GM12878 (cell line): ENCODE data around the gene SMOC2. TPM values are rescaled to one million over a fixed set of nuclear protein-coding genes. Genes with fewer than 3 reads are reported as not detected.

Experiments used
- ATAC-seq: fragments of 200-7000 bp; cut with Tn5 transposase; 3 replicates; pipeline ENCODE4 v1.9.1; 2020; ENCODE audit warnings: mild to moderate bottlenecking, moderate library complexity
- BruUV-seq: library from RNA; stranded (reverse); fragments of 400-500 nt; replicated peaks from 2 replicates; lab custom pipeline; 2021; lab: Mats Ljungman, UMichigan
- CTCF ChIA-PET: fragments of 300-600 bp; sonication (Branson Sonifier 250); formaldehyde crosslinking; extraction: SDS; loops from one replicate; lab custom pipeline; 2021; ENCODE audit warnings: inconsistent platforms; lab: Yijun Ruan, JAX
- POLR2A ChIA-PET: fragments of 350-600 bp; formaldehyde crosslinking; extraction: SDS; loops from one replicate; lab custom pipeline; 2021; ENCODE audit warnings: inconsistent platforms; lab: Charles Lee
- RAD21 ChIA-PET: fragments of 300-600 bp; sonication (Branson Sonifier 250); formaldehyde crosslinking; loops from one replicate; lab custom pipeline; 2023; ENCODE audit warnings: antibody characterized with exemption; ENCODE audit not compliant: unreplicated experiment; lab: Charles Lee
- SMC1A ChIA-PET: fragments of 300-600 bp; sonication (Branson Sonifier 250); formaldehyde crosslinking; loops from one replicate; lab custom pipeline; 2023; ENCODE audit not compliant: unreplicated experiment, uncharacterized antibody; lab: Charles Lee
- DNase-seq: peaks from one replicate; pipeline ENCODE4 v3.0.0-alpha.2; 2011; ENCODE audit warnings: low read depth, low spot score
- FAIRE-seq: peaks from 3 replicates; lab custom pipeline; 2011; peaks lifted over from hg19 to GRCh38; lab: Jason Lieb, UNC
- H2AFZ ChIP-seq: 2 replicates; pipeline ENCODE4 v1.6.0; 2011; ENCODE audit warnings: low read depth, low read length, control low read depth; ENCODE audit not compliant: control insufficient read depth
- H3K27ac ChIP-seq: 2 replicates; pipeline ENCODE4 v1.5.1; 2011; ENCODE audit warnings: control low read depth; ENCODE audit not compliant: control insufficient read depth, insufficient read depth
- H3K27me3 ChIP-seq, 2 experiments: replicated peaks in 1 of 2; 2 replicates each; pipeline versions ENCODE4 v1.6.0 to v1.6.1; 2011; ENCODE audit warnings: low read length in 1 of 2; ENCODE audit not compliant: control insufficient read depth in 2 of 2, insufficient read depth in 2 of 2
- H3K36me3 ChIP-seq, 2 experiments: 2 replicates each; pipeline ENCODE4 v1.5.1; 2011; ENCODE audit warnings: low read length in 1 of 2; ENCODE audit not compliant: control insufficient read depth in 2 of 2, insufficient read depth in 2 of 2
- H3K4me1 ChIP-seq: 2 replicates; pipeline ENCODE4 v1.6.1; 2011; ENCODE audit warnings: mild to moderate bottlenecking, low read length, moderate library complexity, mixed read lengths; ENCODE audit not compliant: control insufficient read depth, insufficient read depth
- H3K4me2 ChIP-seq: 2 replicates; pipeline ENCODE4 v1.6.0; 2011; ENCODE audit warnings: control low read depth; ENCODE audit not compliant: control insufficient read depth, insufficient read depth
- H3K4me3 ChIP-seq: fragments of 200-600 bp; sonication (generic); 2 replicates; pipeline ENCODE4 v1.5.1; 2016
- H3K79me2 ChIP-seq: 2 replicates; pipeline ENCODE4 v1.6.0; 2011; ENCODE audit warnings: low read length; ENCODE audit not compliant: control insufficient read depth, insufficient read depth
- H3K9ac ChIP-seq: 2 replicates; pipeline ENCODE4 v1.8.0; 2011; ENCODE audit warnings: low read length, control low read depth, mixed read lengths; ENCODE audit not compliant: control insufficient read depth, insufficient read depth
- H3K9me3 ChIP-seq: replicated peaks from 3 replicates; pipeline ENCODE4 v1.5.1; 2011; ENCODE audit warnings: mild to moderate bottlenecking, low read length; ENCODE audit not compliant: control insufficient read depth, insufficient read depth
- H4K20me1 ChIP-seq: 2 replicates; pipeline ENCODE4 v1.6.0; 2011; ENCODE audit not compliant: control insufficient read depth, insufficient read depth
- BRCA1 ChIP-seq: IDR thresholded peaks from 2 replicates; pipeline ENCODE4 v1.6.1; 2011; ENCODE audit warnings: low read depth, low read length, improper control_type of control experiment
- CBX5 ChIP-seq: sonication (generic); IDR thresholded peaks from 2 replicates; pipeline ENCODE4 v1.6.1; 2016; ENCODE audit warnings: low read depth, moderate library complexity, mild to moderate bottlenecking, inconsistent platforms
- E2F8 ChIP-seq: fragments of 450-650 bp; IDR thresholded peaks from 2 replicates; pipeline ENCODE4 v1.6.1; 2018; ENCODE audit warnings: mild to moderate bottlenecking, low read depth, moderate library complexity; ENCODE audit not compliant: partially characterized antibody
- E4F1 ChIP-seq: fragments of 450-650 bp; IDR thresholded peaks from 2 replicates; pipeline ENCODE4 v1.6.1; 2018; ENCODE audit warnings: borderline replicate concordance, mild to moderate bottlenecking; ENCODE audit not compliant: partially characterized antibody
- FOXK2 ChIP-seq: fragments of 450-650 bp; IDR thresholded peaks from 2 replicates; pipeline ENCODE4 v1.6.1; 2017; ENCODE audit warnings: mild to moderate bottlenecking, moderate library complexity
- JUND ChIP-seq: IDR thresholded peaks from 2 replicates; pipeline ENCODE4 v1.6.1; 2012; ENCODE audit warnings: low read depth, mild to moderate bottlenecking, low read length, improper control_type of control experiment, moderate library complexity
- LARP7 ChIP-seq: fragments of 450-650 bp; IDR thresholded peaks from 2 replicates; pipeline ENCODE4 v1.6.1; 2017; ENCODE audit warnings: mild to moderate bottlenecking
- MXI1 ChIP-seq: fragments of 150-350 bp; IDR thresholded peaks from 2 replicates; pipeline ENCODE4 v1.6.1; 2011; ENCODE audit warnings: low read depth, mild to moderate bottlenecking, inconsistent platforms, low read length, improper control_type of control experiment
- NFYA ChIP-seq: IDR thresholded peaks from 2 replicates; pipeline ENCODE4 v1.6.1; 2011; ENCODE audit warnings: low read depth, mild to moderate bottlenecking, low read length, improper control_type of control experiment, borderline replicate concordance
- NR2F1 ChIP-seq: fragments of 450-650 bp; conservative IDR thresholded peaks from 2 replicates; pipeline ENCODE4 v1.6.1; 2017; ENCODE audit warnings: mild to moderate bottlenecking
- POU2F2 ChIP-seq: IDR thresholded peaks from 3 replicates; pipeline ENCODE4 v1.6.1; 2011; ENCODE audit warnings: low read depth, mild to moderate bottlenecking, low read length, borderline replicate concordance
- RAD21 ChIP-seq: IDR thresholded peaks from 2 replicates; pipeline ENCODE4 v1.6.1; 2011; ENCODE audit warnings: mild to moderate bottlenecking, low read depth, low read length, moderate library complexity; ENCODE audit not compliant: insufficient read depth
- RB1 ChIP-seq: fragments of 450-650 bp; formaldehyde crosslinking; IDR thresholded peaks from 2 replicates; pipeline ENCODE4 v1.6.1; 2017; ENCODE audit warnings: mild to moderate bottlenecking, borderline replicate concordance
- RELA ChIP-seq: fragments of 450-650 bp; IDR thresholded peaks from 2 replicates; pipeline ENCODE4 v1.8.0; 2014; ENCODE audit warnings: borderline replicate concordance; ENCODE audit not compliant: partially characterized antibody
- RELB ChIP-seq: fragments of 450-650 bp; IDR thresholded peaks from 2 replicates; pipeline ENCODE4 v1.6.1; 2017; ENCODE audit warnings: low read depth, mild to moderate bottlenecking, moderate library complexity
- STAT3 ChIP-seq: IDR thresholded peaks from 2 replicates; pipeline ENCODE4 v1.6.1; 2011; ENCODE audit warnings: low read depth, low read length, improper control_type of control experiment
- TARDBP ChIP-seq: IDR thresholded peaks from 2 replicates; pipeline ENCODE4 v1.6.1; 2016; ENCODE audit warnings: borderline replicate concordance
- TBL1XR1 ChIP-seq: IDR thresholded peaks from 2 replicates; pipeline ENCODE4 v1.6.1; 2012; ENCODE audit warnings: low read depth, low read length, improper control_type of control experiment
- WGBS: methylation state at CpG from one replicate; pipeline ENCODE4 v1.1.6; 2016; ENCODE audit warnings: low lambda C conversion rate; ENCODE audit not compliant: insufficient replicate concordance, insufficient coverage; ENCODE audit errors: missing lambda C conversion rate; 5-methylcytosine and 5-hydroxymethylcytosine counted together
- in situ Hi-C: fragments of 300-500 bp; cut with MboI; formaldehyde crosslinking; loops from 9 replicates; pipeline ENCODE4 v1.14.3; 2018; ENCODE audit warnings: mixed read lengths
- intact Hi-C: fragments of 100-400 bp; cut with micrococcal nuclease; formaldehyde crosslinking; loops from one replicate; pipeline ENCODE4 v1.14.2; 2022; ENCODE audit not compliant: unreplicated experiment
- polyA plus RNA-seq, 11 experiments: library from polyadenylated mRNA; depleted of rRNA in 4 of 11; unstranded in 6 of 11; stranded (reverse) in 5 of 11; fragments of >200 nt; fragmentation: Nextera tagmentation in 4 of 11; fragmentation: Illumina TruSeq in 1 of 11; extraction: Ambion mirVana in 4 of 11; extraction: Trizol in 1 of 11; gene quantifications; 1 replicate in 1 of 11; 2 replicates in 10 of 11; pipeline versions ENCODE4 v1.2.1 to v1.2.3, GENCODE V29; 2011 to 2016; ENCODE audit warnings: inconsistent platforms in 2 of 11, missing spikeins in 2 of 11, low read depth in 1 of 11
- total RNA-seq, 4 experiments: library from RNA; depleted of rRNA in 3 of 4; stranded (reverse); fragments of >200 nt in 3 of 4; fragmentation: Illumina TruSeq in 1 of 4; extraction: Trizol in 1 of 4; gene quantifications; 2 replicates each; pipeline versions ENCODE4 v1.2.1 to v1.2.3, GENCODE V29; 2013 to 2021

Gene SMOC2
- total and polyA plus RNA-seq, 10 of the 15 experiments (the other 5 are each of a cell fraction or from before 2014, with no cell fraction given) = 0.10 to 0.12 TPM; not detected in 8

GRCh38 chr6:168709390-168709789 is 268.4 kb downstream of the SMOC2 start:
- H3K36me3 ChIP-seq = no peaks in the 10 kb centered on the region
- RAD21 ChIA-PET = no interaction called here
- DNase-seq (no peak), ATAC-seq (no peak), FAIRE-seq (no peak)
- POLR2A ChIA-PET = no interaction called here
- H3K27me3 ChIP-seq = no peaks in the 10 kb centered on the region
- H3K4me3 ChIP-seq = no peak overlapping the region
- H3K4me2 ChIP-seq = no peak overlapping the region
- H4K20me1 ChIP-seq = no peaks in the 10 kb centered on the region
- no TSS peak for BruUV-seq
- H3K79me2 ChIP-seq = no peaks in the 10 kb centered on the region
- CTCF ChIA-PET = no interaction called here
- 43% methylated on average over 8 of the region's 9 CpGs for WGBS
- no peak overlapping the region for H3K27ac ChIP-seq
- intact Hi-C loops (no loop called here), in situ Hi-C loops (no loop called here)
- H3K4me1 ChIP-seq = no peaks in the 10 kb centered on the region
- no peaks in the 10 kb centered on the region for H3K9me3 ChIP-seq
- no peak overlapping the region for H3K9ac ChIP-seq
- H2AFZ ChIP-seq = no peak overlapping the region
- no peak for TF ChIP-seq MXI1
- no peak for TF ChIP-seq NFYA
- TF ChIP-seq E4F1 = no peak
- no peak for TF ChIP-seq JUND
- no peak for TF ChIP-seq STAT3
- TF ChIP-seq RAD21 = no peak
- TF ChIP-seq RELB = no peak
- no peak for TF ChIP-seq TARDBP
- TF ChIP-seq E2F8 = no peak
- no peak for TF ChIP-seq POU2F2
- TF ChIP-seq RB1 = no peak
- TF ChIP-seq CBX5 = no peak
- TF ChIP-seq FOXK2 = no peak
- no peak for TF ChIP-seq LARP7
- no peak for TF ChIP-seq RELA
- TF ChIP-seq NR2F1 = no peak
- no peak for TF ChIP-seq BRCA1
- TF ChIP-seq TBL1XR1 = no peak
- SMC1A ChIA-PET = no interaction called here
